ENCODE data around the gene ZNHIT6. TPM values are rescaled to one million over a fixed set of nuclear protein-coding genes. Genes with fewer than 3 reads are reported as not detected.

Gene ZNHIT6
- total and polyA plus RNA-seq, 2 of the 8 experiments (the other 6 are each of a cell fraction or from before 2014, with no cell fraction given): 5.9 to 17.2 TPM

DNA sequence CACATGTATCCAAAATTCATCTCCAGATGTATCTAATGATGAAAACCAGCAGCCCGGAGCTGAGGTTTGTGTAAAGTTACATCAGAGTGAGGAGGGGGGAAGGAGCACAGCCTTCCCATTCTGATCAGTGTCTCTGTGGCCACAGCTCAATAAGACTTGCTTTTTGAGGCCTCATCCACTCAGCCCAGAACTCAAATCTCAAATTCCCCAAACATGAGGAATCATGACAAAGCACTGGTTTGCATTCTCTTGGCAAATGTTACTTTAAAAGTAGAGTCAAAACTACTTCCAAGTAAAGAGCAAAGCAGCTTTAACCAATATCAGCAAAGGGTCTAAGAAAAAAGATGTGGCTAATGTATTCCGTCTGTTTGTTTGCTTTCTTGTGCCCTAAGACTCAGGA is 96.8 kb downstream of the ZNHIT6 start:
- Histone ChIP-seq H2AK5ac (ENCODE audit: low read depth, low read length) (0 out of 2 replicates have a peak overlapping the region, but pooled peaks have one; percentile 70), H4K5ac (ENCODE audit: insufficient read length, low read depth, low read length) (no peak overlapping the region), H2BK20ac (ENCODE audit: low read length) (no peak overlapping the region; the same call in 1 of the 2 replicates), H3K27ac (ENCODE audit: low read depth, low read length) (no peak overlapping the region), H3K9me3 (ENCODE audit: insufficient read depth in 2 of 2, low read depth in 1 of 2, low read length in 1 of 2) (no peaks in the 10 kb centered on the region), H2BK12ac (ENCODE audit: low read depth, low read length) (no peak overlapping the region; the same call in 1 of the 2 replicates), H2BK120ac (replicated peaks; ENCODE audit: low read depth, low read length) (no peak overlapping the region), H3K4ac (replicated peaks; ENCODE audit: insufficient read length, low read depth, low read length) (no peak overlapping the region), H3K36me3 (ENCODE audit: control insufficient read depth in 2 of 4, insufficient read depth in 4 of 4, low read length in 3 of 4) (no peaks in the 10 kb centered on the region), H3K18ac (ENCODE audit: extremely low read depth, low read length) (no peak overlapping the region), H3K4me1 (replicated peaks in 1 of 4; ENCODE audit: control insufficient read depth in 3 of 4, insufficient read depth in 4 of 4, low read length in 3 of 4) (peaks cover 7 to 18% (median 13%) of the 10 kb centered on the region in 4 experiments), H4K20me1 (replicated peaks in 1 of 2; ENCODE audit: control insufficient read depth in 1 of 2, insufficient read depth in 2 of 2, low read length in 2 of 2) (no peaks in the 10 kb centered on the region), H3K4me3 (ENCODE audit: extremely low read depth in 1 of 4, insufficient read depth in 2 of 4, low read depth in 3 of 4, low read length in 4 of 4) (no peak overlapping the region), H3K56ac (replicated peaks; ENCODE audit: insufficient read length, low read depth, low read length) (no peak overlapping the region), H3K23me2 (ENCODE audit: low read depth, low read length) (peaks cover 2% of the 10 kb centered on the region), H4K91ac (replicated peaks; ENCODE audit: insufficient read length, low read length) (no peak overlapping the region), H2BK5ac (ENCODE audit: low read depth, low read length) (no peak overlapping the region), H3K79me1 (ENCODE audit: low read depth, low read length) (no peaks in the 10 kb centered on the region), H3K23ac (ENCODE audit: insufficient read length) (no peak overlapping the region), H3K27me3 (replicated peaks in 1 of 4; ENCODE audit: control insufficient read depth in 3 of 4, extremely low read depth in 1 of 4, insufficient read depth in 3 of 4, low read length in 3 of 4) (no peaks in the 10 kb centered on the region; a peak in 1 of 7 replicates), H3K4me2 (ENCODE audit: insufficient read depth in 1 of 2, low read depth in 2 of 2, low read length in 2 of 2) (no peak overlapping the region), H2BK15ac (ENCODE audit: low read length) (no peak overlapping the region), H4K8ac (ENCODE audit: extremely low read depth, insufficient read depth, low read length) (no peak overlapping the region), H2AFZ (ENCODE audit: low read length) (no peak overlapping the region), H3K79me2 (ENCODE audit: control insufficient read depth in 1 of 2, insufficient read depth in 2 of 2, low read length in 2 of 2) (no peaks in the 10 kb centered on the region), H3K14ac (ENCODE audit: insufficient read length) (no peak overlapping the region), H3K9ac (replicated peaks in 1 of 4; ENCODE audit: extremely low read depth in 1 of 4, low read depth in 3 of 4, low read length in 3 of 4) (no peak overlapping the region)
- FAIRE-seq: no peak
- 95% methylated on average over 2 of the region's 2 CpGs; no CpG with 5 or more reads in 1 of the 2 experiments for WGBS, 2 experiments (ENCODE audit: extremely low coverage in 1 of 2, insufficient coverage in 1 of 2, insufficient read length in 1 of 2, insufficient replicate concordance in 2 of 2, low coverage in 1 of 2, low lambda C conversion rate in 2 of 2, missing lambda C conversion rate in 1 of 2)
- CTCF ChIA-PET (ENCODE audit: partially characterized antibody): interaction anchor here (0.6 to 5.0 kb wide), 3 partner anchors 17 to 835 kb away, joined by 3 to 42 read pairs (median 3); no protein-coding TSS in a partner anchor
- TF ChIP-seq GTF2F1 (IDR thresholded peaks at IDR 0.05; ENCODE audit: borderline replicate concordance, low read depth, low read length) (no peak), PHF8 (conservative IDR thresholded peaks at IDR 0.05; ENCODE audit: low read depth, low read length) (no peak), CBX5 (IDR thresholded peaks at IDR 0.05; ENCODE audit: low read depth, low read length) (no peak), TAF1 (IDR thresholded peaks at IDR 0.05; ENCODE audit: low read depth, low read length) (no peak), EP300 (IDR thresholded peaks at IDR 0.05; ENCODE audit: borderline replicate concordance in 1 of 2, low read depth in 2 of 2, low read length in 2 of 2) (no peak), TCF12 (IDR thresholded peaks at IDR 0.05; ENCODE audit: low read depth, low read length) (no peak), ZNF274 (IDR thresholded peaks at IDR 0.05; ENCODE audit: borderline replicate concordance, extremely low read depth, low read length) (no peak), SIX5 (IDR thresholded peaks at IDR 0.05; ENCODE audit: low read depth, low read length) (no peak), NANOG (IDR thresholded peaks at IDR 0.05; ENCODE audit: insufficient read depth, low read depth, low read length, poor library complexity, severe bottlenecking) (no peak), POU5F1 (IDR thresholded peaks at IDR 0.05; ENCODE audit: low read depth, low read length) (no peak)
- TF ChIP-seq, protein P1, sequence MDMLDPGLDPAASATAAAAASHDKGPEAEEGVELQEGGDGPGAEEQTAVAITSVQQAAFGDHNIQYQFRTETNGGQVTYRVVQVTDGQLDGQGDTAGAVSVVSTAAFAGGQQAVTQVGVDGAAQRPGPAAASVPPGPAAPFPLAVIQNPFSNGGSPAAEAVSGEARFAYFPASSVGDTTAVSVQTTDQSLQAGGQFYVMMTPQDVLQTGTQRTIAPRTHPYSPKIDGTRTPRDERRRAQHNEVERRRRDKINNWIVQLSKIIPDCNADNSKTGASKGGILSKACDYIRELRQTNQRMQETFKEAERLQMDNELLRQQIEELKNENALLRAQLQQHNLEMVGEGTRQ (IDR thresholded peaks at IDR 0.05; ENCODE audit: low read length): no peak
- POLR2A ChIA-PET (ENCODE audit: partially characterized antibody): interaction anchor here (1.6 to 3.6 kb wide), 2 partner anchors 28 to 30 kb away, joined by 8 to 30 read pairs; partner anchors contain the start of gene CCN1
- no peak for DNase-seq (ENCODE audit: low read depth in 1 of 2, low spot score in 2 of 2)
